ENCODE results near the gene TP63.

DNA sequence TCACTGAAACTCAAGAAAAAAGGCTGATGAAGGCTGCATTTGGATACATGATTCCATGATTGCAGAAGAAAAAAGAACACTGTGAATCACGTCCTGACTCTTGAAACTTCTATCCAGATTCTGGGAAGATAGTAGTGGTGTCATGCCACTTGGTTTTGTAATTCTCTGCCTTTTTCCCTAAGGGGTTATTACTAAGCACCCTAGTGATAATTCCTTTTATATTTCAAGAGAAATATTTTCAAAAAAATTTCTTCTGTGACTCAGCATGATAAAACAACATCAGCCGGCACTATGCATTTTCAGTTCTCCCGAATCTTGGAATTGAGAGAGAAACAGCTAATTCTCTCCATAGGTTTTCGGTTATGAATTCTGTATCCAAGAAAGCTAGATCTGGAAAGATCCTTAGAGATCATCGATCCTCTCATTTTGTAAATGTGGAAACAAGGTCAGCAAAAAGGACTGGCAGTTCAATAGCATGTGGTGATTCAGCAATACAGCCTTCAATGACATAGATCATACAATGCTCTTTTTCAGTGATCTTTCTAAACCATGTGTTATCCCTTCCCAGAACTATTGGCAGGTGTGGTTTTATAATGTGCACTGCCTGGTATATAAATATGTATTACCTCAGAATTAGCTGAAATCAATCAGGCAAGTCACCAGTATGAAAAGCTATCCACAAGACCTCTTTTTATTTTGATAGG is 42.6 kb upstream of the TP63 start:
- TF ChIP-seq PPARA (CRISPR knock-in tag; IDR thresholded peaks at IDR 0.05; ENCODE audit: borderline replicate concordance) (no peak), TOX (CRISPR knock-in tag; IDR thresholded peaks at IDR 0.05; ENCODE audit: borderline replicate concordance) (no peak), ARNTL (CRISPR knock-in tag; IDR thresholded peaks at IDR 0.05; ENCODE audit: borderline replicate concordance, low read depth) (no peak), ESRRG (CRISPR knock-in tag; IDR thresholded peaks at IDR 0.05) (no peak), ZFP30 (CRISPR knock-in tag; IDR thresholded peaks at IDR 0.05) (no peak), PATZ1 (CRISPR knock-in tag; IDR thresholded peaks at IDR 0.05; ENCODE audit: borderline replicate concordance) (no peak), TCF4 (CRISPR knock-in tag; IDR thresholded peaks at IDR 0.05; ENCODE audit: borderline replicate concordance) (no peak), OSR1 (CRISPR knock-in tag; IDR thresholded peaks at IDR 0.05) (no peak), ZFP3 (CRISPR knock-in tag; IDR thresholded peaks at IDR 0.05) (no peak), GLIS3 (CRISPR knock-in tag; IDR thresholded peaks at IDR 0.05) (no peak), CSDC2 (CRISPR knock-in tag; IDR thresholded peaks at IDR 0.05) (no peak), TSHZ2 (CRISPR knock-in tag; IDR thresholded peaks at IDR 0.05) (no peak), RARB (CRISPR knock-in tag; IDR thresholded peaks at IDR 0.05) (no peak)
- TF ChIP-seq, protein P1, sequence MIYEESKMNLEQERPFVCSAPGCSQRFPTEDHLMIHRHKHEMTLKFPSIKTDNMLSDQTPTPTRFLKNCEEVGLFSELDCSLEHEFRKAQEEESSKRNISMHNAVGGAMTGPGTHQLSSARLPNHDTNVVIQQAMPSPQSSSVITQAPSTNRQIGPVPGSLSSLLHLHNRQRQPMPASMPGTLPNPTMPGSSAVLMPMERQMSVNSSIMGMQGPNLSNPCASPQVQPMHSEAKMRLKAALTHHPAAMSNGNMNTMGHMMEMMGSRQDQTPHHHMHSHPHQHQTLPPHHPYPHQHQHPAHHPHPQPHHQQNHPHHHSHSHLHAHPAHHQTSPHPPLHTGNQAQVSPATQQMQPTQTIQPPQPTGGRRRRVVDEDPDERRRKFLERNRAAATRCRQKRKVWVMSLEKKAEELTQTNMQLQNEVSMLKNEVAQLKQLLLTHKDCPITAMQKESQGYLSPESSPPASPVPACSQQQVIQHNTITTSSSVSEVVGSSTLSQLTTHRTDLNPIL (CRISPR knock-in tag; IDR thresholded peaks at IDR 0.05; ENCODE audit: low read depth) = no peak

Measured in SK-N-SH treated with all-trans-retinoic acid at 6 μM for 48 hours (cell line).